Coronary artery (tissue), 2 donors: ENCODE results near the gene CCNJL.

Experiments
- DNase-seq: peaks from one replicate; pipeline ENCODE4 v3.0.0-alpha.2; 2017; ENCODE audit warnings: low spot score
- H3K27ac ChIP-seq, 2 donors: fragments of 200-600 bp; sonication (generic); one replicate each; pipeline ENCODE4 v1.5.1; 2016 to 2019
- H3K4me3 ChIP-seq: fragments of 200-600 bp; sonication (generic); 2 replicates; pipeline ENCODE4 v1.5.1; 2016; ENCODE audit warnings: mild to moderate bottlenecking, moderate library complexity
- CTCF ChIP-seq: fragments of 200-600 bp; sonication (generic); IDR thresholded peaks from one replicate; pipeline ENCODE4 v1.5.1; 2019; ENCODE audit warnings: antibody characterized with exemption

CCNJL gene

DNA sequence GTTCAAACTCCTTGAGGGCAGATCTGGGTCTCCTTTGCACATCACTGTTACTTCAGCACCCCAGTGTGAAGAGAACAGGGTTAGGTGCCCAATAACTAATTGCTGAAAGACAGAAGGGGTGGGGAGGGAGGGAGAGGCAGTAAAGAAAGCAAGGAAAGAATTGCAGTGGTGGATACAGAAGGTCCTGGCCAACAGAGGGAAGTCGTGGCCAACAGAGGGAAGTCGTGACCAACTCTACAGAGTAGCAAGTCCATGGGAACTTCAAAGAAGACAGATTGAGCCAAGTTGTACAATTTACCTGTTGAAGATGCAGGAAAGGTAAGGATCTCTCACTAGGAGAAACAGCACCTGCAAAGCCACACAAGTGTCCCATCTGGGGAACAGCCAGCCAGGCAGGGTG lies 27.0 kb downstream of the CCNJL start:
- Histone ChIP-seq H3K4me3 (no peak overlapping the region), H3K27ac (no peak overlapping the region)
- no peak for TF ChIP-seq CTCF
- DNase-seq: no peak

GRCh38 chr5:160284291-160284873 lies 28.0 kb downstream of the CCNJL start:
- no peak for TF ChIP-seq CTCF
- H3K4me3 ChIP-seq: no peak overlapping the region
- no peak for DNase-seq
- no peak overlapping the region for H3K27ac ChIP-seq

DNA sequence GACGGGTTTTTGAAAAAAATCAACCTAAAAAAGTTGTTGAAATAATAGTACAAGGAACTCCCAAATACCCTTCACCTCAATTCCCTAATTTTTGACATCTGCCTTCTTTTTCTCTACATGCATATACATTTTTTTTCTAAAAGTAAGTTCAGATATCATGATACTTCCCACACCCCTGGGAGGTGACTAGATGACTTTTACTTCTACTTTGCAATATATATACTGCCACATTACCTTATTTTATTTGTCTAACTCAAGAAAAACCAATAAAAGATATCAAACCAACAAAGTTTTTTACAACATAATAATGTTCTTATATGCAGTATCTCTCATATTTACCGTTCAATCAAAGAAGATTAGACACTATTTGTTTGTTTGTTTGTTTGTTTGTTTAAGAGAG lies 31.1 kb downstream of the CCNJL start:
- H3K27ac ChIP-seq: no peak overlapping the region
- TF ChIP-seq CTCF: no peak
- DNase-seq: no peak
- H3K4me3 ChIP-seq: no peak overlapping the region

DNA sequence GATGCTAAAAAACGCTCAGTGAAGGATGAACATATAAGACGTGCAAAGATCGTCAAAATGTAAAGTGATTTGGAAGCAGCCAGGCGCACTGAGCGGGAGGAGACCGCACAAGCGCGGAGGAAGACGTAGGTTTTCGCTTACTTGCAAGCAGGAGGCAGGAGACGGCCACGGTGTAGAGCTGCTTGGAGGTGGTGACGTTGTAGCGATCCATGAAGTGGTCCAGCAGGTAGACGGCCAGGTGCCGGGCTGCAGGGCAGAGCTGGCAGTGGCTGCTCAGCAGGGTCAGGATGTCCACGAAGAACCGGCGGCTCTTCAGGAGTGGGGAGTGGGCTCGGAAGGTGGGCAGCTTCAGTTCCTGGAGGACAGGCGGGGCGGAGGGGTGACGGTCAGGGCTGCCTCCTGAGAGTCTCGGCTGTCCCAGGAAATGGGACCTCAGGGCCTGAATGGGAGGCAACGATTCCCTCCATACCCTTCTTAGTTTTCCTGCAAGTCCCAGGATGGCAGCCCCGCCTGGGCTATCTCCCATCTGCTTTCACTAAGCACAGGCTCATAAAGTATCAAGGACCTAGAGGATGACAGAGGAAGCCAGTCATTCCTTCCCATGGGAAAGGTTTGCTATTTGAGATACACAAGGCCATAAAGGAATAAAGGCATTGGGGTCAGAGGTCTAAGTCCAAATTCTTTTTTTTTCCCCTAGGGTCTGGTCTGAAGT lies 31.8 kb downstream of the CCNJL start:
- TF ChIP-seq CTCF: no peak
- Histone ChIP-seq H3K27ac (no peak overlapping the region), H3K4me3 (no peak overlapping the region)
- no peak for DNase-seq

DNA sequence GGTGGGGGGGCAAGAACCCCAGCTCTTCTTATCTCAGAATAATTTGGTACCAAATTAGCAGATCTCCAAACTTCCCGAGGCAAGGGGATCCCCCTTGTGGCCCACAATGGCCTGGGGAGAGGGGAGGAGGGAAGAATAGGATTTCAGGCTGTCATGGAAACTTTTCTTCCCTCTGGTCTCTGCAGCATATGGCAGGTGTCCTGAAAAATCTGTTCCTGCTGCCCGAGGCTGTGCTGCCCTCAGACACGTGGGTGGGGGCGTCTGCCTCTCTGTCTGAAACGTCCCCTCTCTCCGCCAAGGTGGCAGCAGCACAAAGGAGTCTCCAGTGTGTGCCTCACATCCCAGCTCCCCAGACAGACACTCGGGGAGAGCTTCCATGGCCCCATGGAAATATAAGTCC lies 34.0 kb downstream of the CCNJL start:
- no peak for TF ChIP-seq CTCF
- Histone ChIP-seq H3K27ac (no peak overlapping the region), H3K4me3 (no peak overlapping the region)
- no peak for DNase-seq

DNA sequence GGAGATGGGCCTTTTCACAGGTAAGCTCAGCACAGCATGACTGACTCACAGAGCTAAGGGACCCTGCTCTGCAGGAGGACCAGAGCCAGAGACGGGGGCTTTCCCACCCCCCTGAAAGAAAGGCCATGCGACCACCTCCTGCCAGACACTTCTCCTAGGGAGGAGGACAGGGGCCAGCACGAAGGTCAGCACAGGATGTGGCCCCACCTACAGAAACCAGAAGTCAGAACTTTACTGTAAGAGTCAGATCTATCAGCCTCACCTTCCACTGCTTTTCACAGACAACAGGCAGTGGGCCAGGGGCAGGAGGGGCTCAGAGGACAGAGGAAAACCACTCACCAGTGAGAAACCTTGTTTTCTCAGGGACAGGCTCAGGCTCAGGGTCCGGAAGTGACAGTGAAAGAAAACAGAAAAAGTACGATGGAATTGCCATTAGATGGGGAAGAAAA lies 37.9 kb downstream of the CCNJL start:
- TF ChIP-seq CTCF: no peak
- DNase-seq: no peak

DNA sequence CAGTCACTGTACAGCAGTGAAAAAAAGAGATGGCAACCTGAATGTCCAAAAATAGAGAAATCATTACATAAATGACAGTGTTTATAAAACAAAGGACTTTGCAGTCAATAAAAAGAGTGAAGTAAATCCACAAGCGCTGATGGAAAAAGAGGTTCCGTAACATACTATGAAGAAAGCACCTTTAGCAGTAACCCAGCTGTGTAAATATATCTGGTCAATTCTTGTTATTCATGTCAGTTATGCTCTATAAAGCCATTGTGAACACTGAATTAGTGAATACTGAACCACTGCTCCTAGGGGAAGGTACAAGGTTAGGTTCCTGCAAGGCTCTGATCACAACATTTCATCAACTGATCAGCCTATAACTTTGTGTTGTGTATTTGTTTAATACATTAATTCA lies 39.5 kb downstream of the CCNJL start:
- no peak overlapping the region for H3K4me3 ChIP-seq
- TF ChIP-seq CTCF: no peak
- no peak overlapping the region for H3K27ac ChIP-seq
- no peak for DNase-seq

More for the DNA sequence above, 37.9 kb downstream of the CCNJL start:
- Histone ChIP-seq H3K27ac (no peak overlapping the region), H3K4me3 (no peak overlapping the region)
